H9 (cell line): ENCODE data around the gene KCTD18. TPM values are rescaled to one million over a fixed set of nuclear protein-coding genes. Genes with fewer than 3 reads are reported as not detected.

Experiments used
- DNase-seq: peaks from one replicate; pipeline ENCODE4 v3.0.0-alpha.2; 2017
- H2AFZ ChIP-seq: one replicate; pipeline ENCODE4 v1.6.1; 2013; ENCODE audit warnings: mild to moderate bottlenecking, low read length, control low read depth, moderate library complexity
- H2AK5ac ChIP-seq: 2 replicates; pipeline ENCODE4 v1.6.1; 2013; ENCODE audit warnings: low read length, control low read depth, mixed read lengths; ENCODE audit not compliant: insufficient read length
- H2BK120ac ChIP-seq: one replicate; pipeline ENCODE4 v1.6.1; 2013; ENCODE audit warnings: low read depth, mild to moderate bottlenecking, low read length, control low read depth, inconsistent platforms; ENCODE audit not compliant: poor library complexity, severe bottlenecking
- H2BK12ac ChIP-seq: 2 replicates; pipeline ENCODE4 v1.6.1; 2013; ENCODE audit warnings: low read length, control low read depth, mixed read lengths, low read depth; ENCODE audit not compliant: insufficient read length
- H2BK15ac ChIP-seq: 2 replicates; pipeline ENCODE4 v1.6.1; 2013; ENCODE audit warnings: low read depth, low read length, control low read depth
- H2BK20ac ChIP-seq: one replicate; pipeline ENCODE4 v1.6.1; 2013; ENCODE audit warnings: low read depth, mild to moderate bottlenecking, low read length, control low read depth, inconsistent platforms; ENCODE audit not compliant: poor library complexity, severe bottlenecking
- H2BK5ac ChIP-seq: 2 replicates; pipeline ENCODE4 v1.6.1; 2013; ENCODE audit warnings: low read length, control low read depth, mixed read lengths; ENCODE audit not compliant: insufficient read length
- H3K14ac ChIP-seq: 2 replicates; pipeline ENCODE4 v1.6.1; 2013; ENCODE audit warnings: low read length, control low read depth; ENCODE audit not compliant: insufficient read depth
- H3K18ac ChIP-seq: 2 replicates; pipeline ENCODE4 v1.6.1; 2013; ENCODE audit warnings: low read depth, mild to moderate bottlenecking, mixed read lengths, low read length, control low read depth; ENCODE audit not compliant: insufficient read length
- H3K23ac ChIP-seq: 2 replicates; pipeline ENCODE4 v1.6.1; 2013; ENCODE audit warnings: low read length, control low read depth, mixed read lengths, low read depth; ENCODE audit not compliant: insufficient read length
- H3K23me2 ChIP-seq: 2 replicates; pipeline ENCODE4 v1.6.1; 2013; ENCODE audit warnings: low read depth, mild to moderate bottlenecking, mixed read lengths, low read length, control low read depth; ENCODE audit not compliant: insufficient read length, poor library complexity, severe bottlenecking
- H3K27ac ChIP-seq: 2 replicates; pipeline ENCODE4 v1.5.1; 2013; ENCODE audit warnings: low read length, control low read depth, mixed read lengths, low read depth; ENCODE audit not compliant: insufficient read length
- H3K27me3 ChIP-seq: 2 replicates; pipeline ENCODE4 v1.6.1; 2013; ENCODE audit warnings: low read length, control low read depth, inconsistent platforms; ENCODE audit not compliant: insufficient read depth
- H3K4ac ChIP-seq: 2 replicates; pipeline ENCODE4 v1.6.1; 2013; ENCODE audit warnings: low read depth, mild to moderate bottlenecking, control low read depth, inconsistent platforms, low read length, moderate library complexity
- H3K4me1 ChIP-seq: 2 replicates; pipeline ENCODE4 v1.6.1; 2013; ENCODE audit warnings: low read length, control low read depth, inconsistent platforms; ENCODE audit not compliant: insufficient read depth
- H3K4me2 ChIP-seq: 2 replicates; pipeline ENCODE4 v1.6.1; 2013; ENCODE audit warnings: low read length, control low read depth, mixed read lengths; ENCODE audit not compliant: insufficient read length, insufficient read depth
- H3K56ac ChIP-seq: 2 replicates; pipeline ENCODE4 v1.6.1; 2013; ENCODE audit warnings: low read depth, mild to moderate bottlenecking, mixed read lengths, low read length, control low read depth; ENCODE audit not compliant: insufficient read length
- H3K79me1 ChIP-seq: 2 replicates; pipeline ENCODE4 v1.6.1; 2013; ENCODE audit warnings: low read depth, mild to moderate bottlenecking, moderate library complexity, low read length, control low read depth, inconsistent platforms; ENCODE audit not compliant: insufficient read depth, poor library complexity, severe bottlenecking
- H3K79me2 ChIP-seq: 2 replicates; pipeline ENCODE4 v1.6.1; 2013; ENCODE audit warnings: low read length, control low read depth, inconsistent platforms; ENCODE audit not compliant: insufficient read depth
- H3K9ac ChIP-seq: 2 replicates; pipeline ENCODE4 v1.6.1; 2013; ENCODE audit warnings: low read length, control low read depth, mixed read lengths; ENCODE audit not compliant: insufficient read length; ENCODE audit errors: extremely low read depth
- H3K9me3 ChIP-seq: one replicate; pipeline ENCODE4 v1.6.1; 2013; ENCODE audit warnings: low read depth, low read length, inconsistent platforms; ENCODE audit not compliant: control insufficient read depth
- H3T11ph ChIP-seq: one replicate; pipeline ENCODE4 v1.6.1; 2013; ENCODE audit warnings: mild to moderate bottlenecking, low read length, control low read depth, inconsistent platforms
- H4K20me1 ChIP-seq: one replicate; pipeline ENCODE4 v1.6.1; 2013; ENCODE audit not compliant: control insufficient read depth, insufficient read length, insufficient read depth
- H4K5ac ChIP-seq: 2 replicates; pipeline ENCODE4 v1.6.1; 2013; ENCODE audit warnings: low read depth, mild to moderate bottlenecking, mixed read lengths, low read length, control low read depth; ENCODE audit not compliant: insufficient read length
- H4K8ac ChIP-seq: replicated peaks from 2 replicates; pipeline ENCODE4 v1.6.1; 2013; ENCODE audit warnings: low read length, control low read depth, mixed read lengths, low read depth; ENCODE audit not compliant: insufficient read length
- H4K91ac ChIP-seq: 2 replicates; pipeline ENCODE4 v1.6.1; 2013; ENCODE audit warnings: low read depth, mild to moderate bottlenecking, moderate library complexity, mixed read lengths, low read length, control low read depth; ENCODE audit not compliant: insufficient read length
- H3K27ac Mint-ChIP-seq, 3 experiments: 2 replicates in 2 of 3; 3 replicates in 1 of 3; pipeline ENCODE4 v1.8.0; 2020 to 2021; ENCODE audit warnings: mixed read lengths in 3 of 3, mild to moderate bottlenecking in 1 of 3, moderate library complexity in 1 of 3
- H3K27me3 Mint-ChIP-seq: 2 replicates; pipeline ENCODE4 v1.8.0; 2021; ENCODE audit warnings: low read depth, mild to moderate bottlenecking, moderate library complexity, mixed read lengths
- H3K36me3 Mint-ChIP-seq, 3 experiments: 2 replicates in 2 of 3; 3 replicates in 1 of 3; pipeline ENCODE4 v1.8.0; 2020 to 2021; ENCODE audit warnings: low read depth in 3 of 3, mixed read lengths in 3 of 3; ENCODE audit not compliant: insufficient read depth in 1 of 3
- H3K4me1 Mint-ChIP-seq, 2 experiments: 2 replicates each; pipeline ENCODE4 v1.8.0; 2020; ENCODE audit warnings: mixed read lengths in 2 of 2
- H3K4me3 Mint-ChIP-seq, 2 experiments: 2 replicates in 1 of 2; 3 replicates in 1 of 2; pipeline ENCODE4 v1.8.0; 2020 to 2021; ENCODE audit warnings: mild to moderate bottlenecking in 2 of 2, mixed read lengths in 2 of 2, moderate library complexity in 1 of 2
- H3K9me3 Mint-ChIP-seq, 2 experiments: 2 replicates in 1 of 2; 3 replicates in 1 of 2; pipeline ENCODE4 v1.8.0; 2020; ENCODE audit warnings: mild to moderate bottlenecking in 2 of 2, mixed read lengths in 2 of 2, moderate library complexity in 1 of 2
- CTCF ChIP-seq: fragments of 200-600 bp; sonication (generic); conservative IDR thresholded peaks from 3 replicates; pipeline ENCODE4 v1.8.0; 2021; ENCODE audit warnings: antibody characterized with exemption, mild to moderate bottlenecking
- total RNA-seq: library from RNA; stranded (reverse); gene quantifications from 2 replicates; pipeline ENCODE4 v1.2.1, GENCODE V29; 2021

The KCTD18 gene
- total RNA-seq, 1 experiment from 2014 or later: 4.9 TPM

DNA sequence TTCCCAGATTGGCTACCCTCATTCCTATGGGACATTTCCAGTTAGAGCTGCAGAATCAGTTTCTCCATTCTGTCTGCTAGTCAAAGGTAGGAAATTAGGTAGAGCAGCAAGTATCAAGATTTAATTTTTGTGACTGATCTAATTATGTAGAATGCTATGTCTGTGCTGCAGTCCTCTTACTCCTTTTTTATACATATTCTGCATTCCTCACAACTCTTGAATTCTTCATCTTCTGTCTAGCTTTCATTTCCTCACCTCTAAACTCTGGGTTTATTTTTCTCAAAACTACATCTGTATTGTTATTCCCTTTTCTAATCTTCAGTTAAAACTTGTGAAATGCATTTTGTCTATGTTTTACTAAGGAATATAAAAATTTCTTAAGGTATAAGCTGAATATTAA is 24.7 kb upstream of the KCTD18 start:
- H3K9me3 ChIP-seq: no peaks in the 10 kb centered on the region
- Mint-ChIP-seq H3K36me3 (peaks cover 2 to 10% (median 7%) of the 10 kb centered on the region in 3 experiments; a peak in 6 of 7 replicates), H3K27ac (no peak overlapping the region), H3K27me3 (no peaks in the 10 kb centered on the region), H3K9me3 (no peaks in the 10 kb centered on the region), H3K4me1 (no peaks in the 10 kb centered on the region), H3K4me3 (no peak overlapping the region)
- DNase-seq: no peak
- no peak overlapping the region for H2BK5ac ChIP-seq
- no peak overlapping the region for H3K27ac ChIP-seq
- peaks cover 7% of the 10 kb centered on the region; the same call in 1 of the 2 replicates for H3K79me2 ChIP-seq
- H2AK5ac ChIP-seq: no peak overlapping the region
- H2BK120ac ChIP-seq: no peak overlapping the region
- H3K4me1 ChIP-seq: no peaks in the 10 kb centered on the region
- H3K79me1 ChIP-seq: peaks cover 2% of the 10 kb centered on the region
- H4K91ac ChIP-seq: no peak overlapping the region
- no peak for TF ChIP-seq CTCF
- no peaks in the 10 kb centered on the region for H4K20me1 ChIP-seq
- no peak overlapping the region for H3K23ac ChIP-seq
- H3K56ac ChIP-seq: no peak overlapping the region
- H2AFZ ChIP-seq: no peak overlapping the region
- H3K18ac ChIP-seq: no peak overlapping the region
- H4K8ac ChIP-seq: no peak overlapping the region
- H3K4me2 ChIP-seq: no peak overlapping the region
- H3K23me2 ChIP-seq: no peaks in the 10 kb centered on the region
- no peaks in the 10 kb centered on the region for H3K27me3 ChIP-seq
- H2BK15ac ChIP-seq: no peak overlapping the region
- H3K9ac ChIP-seq: no peak overlapping the region
- H4K5ac ChIP-seq: no peak overlapping the region
- no peak overlapping the region for H3K14ac ChIP-seq
- H3K4ac ChIP-seq: no peak overlapping the region
- H2BK20ac ChIP-seq: no peak overlapping the region
- H3T11ph ChIP-seq: no peak overlapping the region
- H2BK12ac ChIP-seq: no peak overlapping the region
